HG03039 (cell line): ENCODE results near the gene FHIT.
A peak's percentile ranks its signal among the peaks of the same experiment; 100 is the strongest.
"Not testable (repeated sequence)": the region's sequence is repeated elsewhere in the genome, so short reads cannot be mapped to it uniquely, and the experiment has no call there.

ENCODE experiments used
- ATAC-seq: cut with Tn5 transposase; IDR thresholded peaks from one replicate; pipeline ENCODE4 v1.9.1; 2021; ENCODE audit warnings: mild to moderate bottlenecking, moderate library complexity; ENCODE audit not compliant: unreplicated experiment

Gene FHIT

GRCh38 chr3:59990915-59991314 lies 1260.3 kb downstream of the FHIT start:
- ATAC-seq = no peak

- ATAC-seq = no peak
These were observed 1268.7 kb downstream of the FHIT start for GRCh38 chr3:59982510-59982909.

GRCh38 chr3:59981377-59981776 lies 1269.9 kb downstream of the FHIT start:
- no peak for ATAC-seq

- no peak for ATAC-seq
These were observed 1270.7 kb downstream of the FHIT start for GRCh38 chr3:59980576-59980975.

- ATAC-seq = no peak
These were observed 1271.7 kb downstream of the FHIT start for GRCh38 chr3:59979542-59979941.

GRCh38 chr3:59978979-59979378 lies 1272.3 kb downstream of the FHIT start:
- ATAC-seq = peak; percentile 84

GRCh38 chr3:59970796-59971195 lies 1280.5 kb downstream of the FHIT start:
- no peak for ATAC-seq

GRCh38 chr3:59970376-59970775 lies 1280.9 kb downstream of the FHIT start:
- no peak for ATAC-seq

- no peak for ATAC-seq
These were observed 1282.7 kb downstream of the FHIT start for GRCh38 chr3:59968513-59969045.

- ATAC-seq = no peak
These were observed 1287.6 kb downstream of the FHIT start for GRCh38 chr3:59963676-59964075.

- no peak for ATAC-seq
These were observed 1294.1 kb downstream of the FHIT start for GRCh38 chr3:59957150-59957549.

- ATAC-seq = no peak
These were observed 1298.1 kb downstream of the FHIT start for GRCh38 chr3:59953104-59953503.

- no peak for ATAC-seq
These were observed 1301.9 kb downstream of the FHIT start for GRCh38 chr3:59949311-59949710.

GRCh38 chr3:59946401-59946800 lies 1304.9 kb downstream of the FHIT start:
- no peak for ATAC-seq

GRCh38 chr3:59940718-59941117 lies 1310.5 kb downstream of the FHIT start:
- ATAC-seq = no peak

- ATAC-seq = no peak
These were observed 1311.3 kb downstream of the FHIT start for GRCh38 chr3:59939826-59940426.

GRCh38 chr3:59938828-59939227 lies 1312.4 kb downstream of the FHIT start:
- no peak for ATAC-seq

- no peak for ATAC-seq
These were observed 1314.1 kb downstream of the FHIT start for GRCh38 chr3:59937201-59937600.

GRCh38 chr3:59936472-59936871 lies 1314.8 kb downstream of the FHIT start:
- ATAC-seq = no peak

- ATAC-seq = peak; percentile 99
These were observed 1316.2 kb downstream of the FHIT start for GRCh38 chr3:59935025-59935424.

- not testable (repeated sequence) for ATAC-seq
These were observed 1316.7 kb downstream of the FHIT start for GRCh38 chr3:59934560-59934959.

- ATAC-seq = no peak
These were observed 1321.1 kb downstream of the FHIT start for GRCh38 chr3:59930170-59930569.

- no peak for ATAC-seq
These were observed 1324.2 kb downstream of the FHIT start for GRCh38 chr3:59927056-59927455.
